NCI-H2196 (cell line): Measurements from ENCODE around the gene RGS10.

Experiments
- DNase-seq: peaks from one replicate; lab custom pipeline; 2025; ENCODE audit not compliant: unreplicated experiment; lab: John Stamatoyannopoulos, UW

The RGS10 gene

DNA sequence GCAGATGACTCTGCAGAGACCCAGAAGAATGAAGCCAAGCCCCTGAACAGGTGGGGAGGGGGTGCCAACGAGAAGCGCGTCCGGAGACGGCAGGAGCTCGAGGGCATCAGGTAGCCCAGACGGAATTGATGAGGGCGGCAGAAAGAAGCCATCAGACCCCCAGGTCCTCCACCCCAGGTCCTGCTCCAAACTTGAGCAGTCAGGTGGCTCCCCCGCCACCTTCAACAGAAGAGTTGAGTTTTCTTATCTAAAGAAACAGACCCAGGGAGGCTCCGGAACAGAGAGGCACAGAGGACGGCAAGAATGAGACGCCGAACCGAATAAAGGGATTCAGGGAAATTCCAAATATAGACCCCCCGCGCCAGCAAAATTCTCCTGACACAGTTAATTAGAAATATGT lies 22.2 kb downstream of the RGS10 start:
- DNase-seq, result no peak

DNA sequence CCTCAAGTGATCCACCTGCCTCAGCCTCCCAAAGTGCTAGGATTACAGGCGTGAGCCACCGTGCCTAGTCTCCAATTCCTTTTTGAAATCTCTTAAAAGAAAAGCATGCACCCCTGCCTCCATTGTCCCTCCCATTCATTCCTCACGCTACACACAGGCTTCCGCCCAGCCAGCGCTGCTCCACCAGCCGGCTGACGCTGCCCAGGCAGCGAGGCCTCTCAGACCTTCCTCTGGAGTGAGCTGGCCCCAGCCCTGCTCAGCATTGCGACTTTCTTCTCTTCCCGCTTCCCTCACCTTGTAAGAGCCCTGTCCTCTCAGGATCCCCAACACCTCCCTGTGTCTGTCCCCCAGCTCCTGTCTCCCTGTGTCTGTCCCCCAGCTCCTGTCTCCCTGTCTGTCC lies 23.6 kb downstream of the RGS10 start:
- DNase-seq, result no peak

DNA sequence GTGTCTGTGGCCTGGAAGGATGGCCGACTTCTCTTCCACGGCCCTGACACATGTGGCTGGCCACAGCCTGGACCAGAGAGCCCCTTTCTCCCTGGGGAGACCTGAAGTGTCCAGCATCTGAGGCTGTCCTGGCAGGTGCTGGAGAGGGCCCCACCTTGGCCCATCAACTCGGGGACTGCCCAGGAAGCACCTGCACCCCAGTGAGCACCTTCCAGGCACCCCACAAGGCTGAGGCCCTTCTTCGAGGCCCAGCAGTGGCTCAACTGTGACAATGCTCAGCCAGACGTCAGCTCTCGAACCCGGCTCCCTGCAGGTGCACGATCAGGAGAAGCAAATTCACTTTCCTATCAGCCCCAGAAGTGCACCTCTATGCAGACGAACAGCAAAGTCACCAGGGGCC lies 24.3 kb downstream of the RGS10 start:
- no peak for DNase-seq

DNA sequence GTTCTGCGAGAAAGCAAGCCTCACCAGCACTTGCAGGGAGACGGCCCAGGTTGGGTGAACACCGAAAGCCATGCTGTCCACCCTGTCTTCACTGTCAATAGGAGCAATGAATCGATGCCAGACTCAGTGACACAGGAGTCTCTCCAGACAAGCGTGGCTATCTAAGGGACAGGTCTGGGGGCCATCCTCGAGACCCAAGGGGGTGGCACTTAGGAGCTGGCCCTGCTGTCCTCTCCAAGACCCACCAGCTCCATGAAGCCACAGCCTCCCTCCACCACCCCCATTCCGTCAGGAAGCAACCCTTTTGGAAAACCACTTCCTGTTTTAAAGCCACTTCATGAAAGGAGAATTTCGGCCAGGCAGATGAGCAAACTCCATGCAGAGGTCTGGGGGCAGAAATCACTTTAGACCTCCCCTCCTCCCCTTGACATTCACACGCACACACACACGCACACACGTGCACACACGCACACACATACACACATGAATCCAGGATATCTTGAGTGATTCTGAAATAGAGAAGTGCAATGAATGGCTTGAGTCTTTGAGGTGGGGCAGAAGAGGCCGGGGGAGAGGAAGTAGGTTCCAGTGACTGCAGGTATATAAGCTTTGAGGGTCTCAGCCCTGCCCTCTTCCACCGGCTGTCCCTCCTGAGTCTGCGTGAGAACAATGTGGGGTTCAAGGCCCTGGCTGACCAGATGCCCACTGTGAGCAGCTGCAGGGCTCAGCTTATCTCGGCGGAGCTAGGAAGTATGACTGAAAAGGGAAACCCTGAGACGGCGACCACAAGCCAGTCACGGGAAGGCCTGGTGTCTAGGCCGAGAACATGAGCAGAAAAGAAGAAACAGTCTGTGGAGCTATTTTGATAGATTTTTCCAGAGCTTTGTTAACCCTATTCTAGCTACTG lies 25.0 kb downstream of the RGS10 start:
- DNase-seq, result no peak

DNA sequence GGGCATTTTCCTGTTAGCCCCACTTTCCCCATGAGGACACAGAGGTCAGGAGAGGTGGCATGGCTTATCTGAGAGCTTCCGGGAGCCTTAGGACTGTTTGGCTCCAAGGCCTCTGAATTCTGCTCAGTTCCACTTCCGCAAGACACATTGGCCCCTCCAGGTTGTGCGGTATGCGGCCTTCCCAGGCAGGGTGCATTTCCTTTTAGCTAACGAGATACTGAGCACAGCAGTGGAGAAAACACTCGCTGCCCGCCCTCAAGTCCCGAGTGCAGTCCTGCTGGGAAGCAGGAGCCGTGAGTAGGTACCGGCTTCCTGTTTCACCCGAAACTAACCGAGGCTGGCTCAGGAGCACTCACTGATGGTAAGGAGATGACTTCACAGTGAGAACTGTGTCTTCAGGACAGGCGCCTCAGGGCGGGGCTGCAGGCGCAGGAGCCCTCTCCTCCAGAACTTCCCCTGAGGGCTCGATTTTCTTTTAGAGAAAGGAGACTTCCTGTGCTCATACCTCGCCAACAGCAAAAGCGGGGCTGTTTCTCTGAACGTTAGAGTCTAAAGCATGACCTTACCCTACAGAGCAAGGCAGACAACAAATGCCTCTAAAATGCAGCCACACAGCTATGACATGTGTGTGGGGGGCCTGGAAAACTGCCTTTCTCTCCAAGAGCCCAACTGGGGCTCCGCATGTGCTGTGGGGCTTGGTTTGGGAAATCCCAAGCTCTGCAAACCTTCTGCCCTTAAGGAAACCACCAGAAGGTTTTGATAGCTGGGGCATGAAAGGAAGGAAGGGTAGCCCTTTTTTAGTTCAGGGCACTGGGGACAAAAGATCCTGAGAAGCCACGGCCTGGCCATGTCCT lies 25.9 kb downstream of the RGS10 start:
- DNase-seq, result no peak

DNA sequence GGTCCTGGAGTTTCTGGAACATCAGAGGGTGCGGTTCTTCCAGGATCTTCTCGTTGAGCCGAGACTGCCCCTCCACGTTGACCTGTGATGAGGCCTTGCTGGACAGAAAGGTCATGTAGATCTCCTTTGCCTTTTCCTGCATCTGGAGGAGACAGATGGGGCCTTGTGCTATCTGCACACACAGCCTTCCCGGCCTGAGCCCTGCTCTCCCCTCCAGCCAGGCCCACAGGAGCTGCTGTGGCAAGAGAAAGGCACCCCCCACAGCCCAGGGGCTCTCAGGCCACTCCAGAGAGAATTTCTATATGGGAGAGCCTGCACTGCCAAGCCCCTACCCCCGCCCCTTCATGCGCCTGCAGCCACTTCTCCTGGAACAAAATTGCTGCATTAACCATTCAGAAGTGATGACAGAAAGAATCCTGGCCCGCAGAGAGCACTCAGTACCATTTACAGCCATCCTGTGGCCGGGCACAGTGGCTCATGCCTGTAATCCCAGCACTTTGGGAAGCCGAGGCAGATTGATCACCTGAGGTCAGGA lies 26.9 kb downstream of the RGS10 start:
- no peak for DNase-seq

DNA sequence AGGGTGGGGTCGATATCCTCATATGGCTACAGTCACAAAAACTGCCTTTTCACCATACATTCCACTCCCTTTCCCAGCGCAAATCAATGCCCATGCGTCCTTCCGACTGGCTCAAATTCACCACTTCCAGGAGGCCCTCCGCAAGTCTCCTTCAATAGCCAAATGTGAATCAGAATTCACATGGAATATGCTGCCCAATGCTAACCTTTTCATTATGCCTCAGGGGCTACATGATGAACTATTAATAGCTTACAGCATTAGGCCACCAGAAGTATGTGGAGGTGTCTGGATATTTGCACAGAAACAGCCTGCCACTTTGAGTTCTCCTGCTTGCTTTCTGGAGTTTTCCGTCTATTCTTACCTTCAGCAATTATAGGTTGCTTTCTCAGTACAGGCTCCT lies 27.7 kb downstream of the RGS10 start:
- no peak for DNase-seq

DNA sequence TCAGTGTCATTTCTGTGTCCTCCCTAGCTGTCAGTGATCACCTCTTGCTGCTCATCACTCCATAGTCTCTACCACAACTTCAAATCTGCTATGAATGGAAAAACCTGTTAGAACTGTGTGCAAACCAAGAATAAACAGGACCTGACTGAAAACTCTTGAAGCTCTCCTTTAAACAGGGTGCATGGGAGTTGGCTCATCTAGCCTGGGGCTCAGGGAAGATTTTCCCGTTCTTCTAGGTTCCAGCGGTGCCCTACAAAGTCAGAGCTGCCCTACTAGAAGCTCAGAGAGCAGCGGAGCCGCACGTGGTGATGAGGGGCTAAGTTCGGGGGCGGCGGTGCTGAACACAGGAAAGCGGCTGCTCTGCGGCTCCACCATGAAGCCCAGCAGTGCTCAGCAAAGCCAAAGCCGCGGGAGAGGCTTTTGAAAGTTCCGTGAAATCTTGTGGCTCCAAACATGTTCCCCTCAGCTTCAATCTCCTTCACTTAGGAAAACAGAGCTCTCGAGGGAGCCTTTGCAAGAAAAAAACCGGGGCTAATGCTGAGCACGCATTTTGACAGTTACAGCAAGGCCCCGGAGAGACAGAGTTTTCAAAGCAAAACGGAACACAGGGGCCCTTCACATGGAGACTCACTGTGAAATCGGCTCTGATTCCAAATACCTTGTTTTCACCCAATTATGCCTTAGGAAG lies 30.5 kb downstream of the RGS10 start:
- no peak for DNase-seq

DNA sequence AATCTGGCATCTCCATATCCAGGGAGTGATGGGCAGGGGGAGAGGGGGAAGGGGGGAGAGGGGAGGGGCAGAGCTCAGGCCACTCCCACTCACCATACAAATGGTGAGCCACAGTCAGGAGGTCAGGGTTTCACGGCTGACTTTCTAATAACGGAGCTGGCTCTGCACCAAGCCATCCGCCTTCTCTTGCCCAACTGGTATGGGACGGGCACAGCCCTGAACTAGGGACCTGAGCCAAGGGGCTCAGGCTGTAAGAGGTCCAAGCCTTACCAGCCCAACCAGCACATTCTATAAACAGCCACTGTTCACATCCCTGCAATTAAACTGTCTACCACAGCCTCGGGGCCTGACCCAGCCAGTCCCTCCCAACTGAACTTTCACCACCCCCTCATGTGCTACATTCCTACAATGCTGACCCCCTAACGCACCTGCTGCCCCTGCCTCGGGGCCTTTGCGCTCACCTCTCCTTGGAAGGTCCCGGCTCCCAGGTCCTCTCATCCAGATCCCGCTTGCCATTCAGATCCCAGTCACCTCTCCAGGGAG lies 32.5 kb downstream of the RGS10 start:
- no peak for DNase-seq

DNA sequence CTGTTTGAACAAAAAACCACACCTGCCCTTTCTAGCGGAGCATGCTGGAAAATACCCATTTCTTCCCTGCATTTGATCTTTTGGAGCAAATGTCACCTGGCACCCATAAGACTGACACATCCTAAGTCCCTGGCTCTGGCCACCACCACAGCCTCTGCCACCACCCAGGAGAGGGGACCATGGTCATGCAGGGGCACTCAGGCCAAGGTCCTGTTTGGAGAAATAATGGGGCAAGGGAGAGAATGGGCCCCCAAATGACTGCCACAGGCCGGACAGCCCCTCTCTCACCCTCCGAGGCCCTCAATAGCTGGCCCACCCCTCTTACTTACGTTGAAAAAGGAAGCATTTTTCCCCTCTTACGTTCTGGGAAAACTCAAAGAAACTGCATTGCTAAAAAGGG lies 35.4 kb downstream of the RGS10 start:
- DNase-seq, result no peak

DNA sequence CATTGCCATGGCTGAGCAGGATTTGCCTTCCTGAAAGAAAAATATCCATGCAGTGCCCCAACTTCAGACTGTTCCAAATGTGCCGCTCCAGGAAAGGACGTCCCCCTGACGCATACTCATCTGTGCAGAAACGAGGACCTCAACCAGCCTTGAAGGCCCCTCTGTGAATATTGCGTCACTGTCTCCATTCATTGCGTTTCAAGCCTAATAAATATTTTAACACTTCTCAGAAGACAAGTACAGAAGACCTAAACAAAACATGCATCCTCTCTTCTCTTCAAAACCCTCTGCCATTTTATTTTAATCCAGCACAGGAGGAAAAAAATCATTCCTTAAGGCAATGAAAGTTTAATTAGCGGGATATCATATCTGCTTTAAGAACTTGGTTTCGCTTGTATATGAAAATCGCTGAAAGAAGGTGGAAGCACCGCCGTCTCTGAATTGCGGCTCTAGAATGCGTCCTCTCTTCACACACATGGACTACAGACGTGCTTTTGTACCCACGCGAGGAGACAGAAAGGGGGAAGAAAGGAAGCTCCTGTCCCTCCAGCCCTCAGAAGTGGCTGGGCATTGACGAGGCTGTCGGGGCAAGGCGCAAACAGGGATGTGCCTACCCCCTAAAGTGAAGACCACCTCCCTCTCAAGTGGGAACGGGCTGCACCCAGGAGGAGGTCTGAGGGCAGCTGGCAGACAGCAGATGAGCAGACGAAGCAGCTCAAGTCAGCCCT lies 36.8 kb downstream of the RGS10 start:
- no peak for DNase-seq

DNA sequence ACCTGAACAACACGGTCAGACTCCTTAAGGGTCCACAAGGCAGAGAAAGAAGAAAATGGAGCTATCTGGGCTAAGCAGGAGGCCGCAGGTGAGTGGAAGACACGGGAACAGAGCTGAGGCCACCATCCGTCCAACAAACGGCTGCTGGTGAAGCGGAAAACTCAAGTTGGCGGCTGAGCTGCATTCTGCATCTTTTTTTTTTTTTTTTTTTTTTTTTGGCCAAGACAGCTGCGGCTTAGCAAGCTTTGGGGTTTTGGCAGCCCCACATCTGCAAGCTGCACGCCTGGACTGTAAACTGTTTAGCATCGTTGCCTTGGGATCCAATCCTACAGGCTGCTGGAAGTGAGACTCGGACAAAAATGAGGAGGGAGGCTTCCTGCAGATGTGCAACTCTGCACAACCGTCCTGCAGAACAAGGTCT lies 37.4 kb downstream of the RGS10 start:
- no peak for DNase-seq

DNA sequence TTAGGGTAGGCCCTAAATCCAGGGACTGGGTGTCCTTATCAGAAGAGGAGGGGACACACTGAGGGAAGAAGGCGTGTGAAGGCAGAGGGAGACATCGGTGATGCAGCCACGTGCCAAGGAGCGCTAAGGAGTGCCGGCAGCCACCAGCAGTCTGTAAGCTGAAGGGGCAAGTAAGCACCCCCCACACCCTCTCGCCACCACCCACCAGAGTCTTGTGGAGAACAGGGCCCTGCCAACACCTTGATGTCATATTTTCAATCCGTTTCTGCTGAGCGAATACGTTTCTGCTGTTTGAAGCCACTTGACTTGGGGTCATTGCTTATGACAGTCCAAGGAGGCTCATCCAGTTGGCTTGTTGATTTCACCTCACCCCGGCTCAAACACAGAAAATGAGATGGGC lies 37.9 kb downstream of the RGS10 start:
- no peak for DNase-seq

DNA sequence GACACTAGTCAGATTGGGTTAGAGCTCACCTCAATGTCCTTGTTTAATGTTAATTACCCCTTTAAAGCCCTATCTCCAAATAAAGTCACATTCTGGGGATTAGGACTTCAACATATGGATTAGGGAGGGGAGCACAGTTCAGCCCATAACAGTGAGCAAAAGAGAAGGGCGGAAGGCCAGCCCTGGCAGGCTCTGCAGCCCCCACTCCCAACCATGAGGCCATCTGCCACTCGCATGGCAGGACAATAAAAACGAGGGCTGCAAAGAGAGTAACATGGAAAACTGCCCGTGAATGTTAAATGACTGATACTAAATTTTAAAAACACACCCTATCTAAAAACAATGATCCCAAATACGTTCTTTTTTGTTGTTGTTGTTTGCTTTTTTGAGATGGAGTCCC lies 38.7 kb downstream of the RGS10 start:
- DNase-seq, result no peak

DNA sequence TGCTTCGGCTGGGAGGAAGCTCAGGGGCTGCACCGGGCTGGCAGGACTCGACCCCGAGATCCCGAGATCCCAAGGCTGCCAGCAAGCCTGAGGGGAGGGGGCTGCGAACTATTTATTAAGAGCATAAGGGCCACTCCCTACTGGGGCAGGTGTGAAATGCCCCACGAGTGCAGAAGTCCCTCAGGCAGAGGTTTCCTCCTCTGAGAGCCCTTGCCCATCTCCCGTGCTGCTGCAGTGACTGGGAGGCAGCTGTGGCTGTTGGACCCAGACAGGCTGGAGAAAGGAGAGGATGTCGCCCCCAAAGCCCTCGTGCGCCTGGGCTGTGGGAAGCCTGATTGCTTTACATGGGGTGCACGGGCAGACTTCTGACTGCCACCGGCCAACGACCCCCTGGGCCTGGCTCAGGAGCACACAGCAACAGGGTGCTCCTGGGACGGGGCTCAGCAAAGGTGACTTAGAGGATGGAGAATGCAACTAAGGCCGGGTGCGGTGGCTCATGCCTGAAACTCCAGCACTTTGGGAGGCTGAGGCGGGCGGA lies 39.8 kb downstream of the RGS10 start:
- no peak for DNase-seq

DNA sequence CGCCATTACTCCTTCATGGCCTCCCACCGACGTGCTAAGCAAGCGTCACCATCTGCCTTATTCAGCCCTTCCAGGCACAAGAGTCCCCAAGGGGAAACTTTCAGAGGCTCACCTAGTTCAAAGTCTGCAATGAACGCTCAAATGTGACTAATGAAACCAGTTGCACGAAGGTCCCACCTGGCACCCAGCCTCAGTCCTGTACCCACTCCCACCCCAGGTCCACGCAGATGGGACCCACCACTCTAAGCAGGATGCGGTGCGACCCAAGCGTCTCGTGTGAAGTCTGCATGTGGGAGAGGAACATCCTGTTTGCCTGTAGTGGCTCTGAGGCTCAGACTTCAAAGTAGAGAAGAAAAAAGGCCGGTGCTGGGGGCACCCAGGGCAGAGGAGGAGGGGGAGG lies 40.3 kb downstream of the RGS10 start:
- DNase-seq, result no peak

DNA sequence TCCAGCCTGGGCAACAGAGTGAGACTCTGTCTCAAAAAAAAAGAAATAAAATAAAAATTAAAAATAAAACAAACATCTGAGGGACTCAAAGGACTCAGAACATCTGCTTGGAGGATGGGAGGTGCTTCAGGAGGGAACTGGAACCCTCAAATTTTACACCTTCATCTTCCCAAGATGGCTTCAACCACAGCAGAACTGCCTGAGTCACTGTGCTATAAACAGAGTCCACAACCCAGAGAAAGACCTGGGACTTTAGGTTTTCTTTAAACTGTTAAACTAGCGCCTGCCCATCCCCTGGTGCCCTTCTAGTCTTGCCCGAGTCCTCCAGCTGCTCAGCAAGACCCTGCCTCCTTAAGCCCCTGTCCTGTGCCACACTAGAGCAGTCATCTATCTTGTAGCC lies 40.8 kb downstream of the RGS10 start:
- no peak for DNase-seq

DNA sequence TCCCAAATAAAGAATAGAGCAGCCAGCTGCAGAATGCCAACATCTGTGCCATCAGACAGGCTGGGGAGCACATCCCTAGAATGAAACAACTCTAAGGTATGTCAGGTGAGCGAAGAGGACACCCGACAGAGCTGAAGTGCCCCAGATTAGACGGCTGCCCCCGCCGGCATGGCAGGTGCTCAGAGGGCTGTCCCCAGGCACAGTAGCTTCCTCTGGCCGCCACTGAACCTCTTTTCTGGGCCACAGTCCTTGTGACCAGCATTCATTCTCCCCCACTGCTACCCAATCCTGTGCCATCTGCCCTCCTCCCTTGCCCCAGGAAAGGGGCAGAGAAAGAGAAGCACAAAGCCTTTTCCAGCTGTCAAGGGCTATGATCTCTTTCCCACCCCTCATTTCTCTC lies 41.7 kb downstream of the RGS10 start:
- no peak for DNase-seq

DNA sequence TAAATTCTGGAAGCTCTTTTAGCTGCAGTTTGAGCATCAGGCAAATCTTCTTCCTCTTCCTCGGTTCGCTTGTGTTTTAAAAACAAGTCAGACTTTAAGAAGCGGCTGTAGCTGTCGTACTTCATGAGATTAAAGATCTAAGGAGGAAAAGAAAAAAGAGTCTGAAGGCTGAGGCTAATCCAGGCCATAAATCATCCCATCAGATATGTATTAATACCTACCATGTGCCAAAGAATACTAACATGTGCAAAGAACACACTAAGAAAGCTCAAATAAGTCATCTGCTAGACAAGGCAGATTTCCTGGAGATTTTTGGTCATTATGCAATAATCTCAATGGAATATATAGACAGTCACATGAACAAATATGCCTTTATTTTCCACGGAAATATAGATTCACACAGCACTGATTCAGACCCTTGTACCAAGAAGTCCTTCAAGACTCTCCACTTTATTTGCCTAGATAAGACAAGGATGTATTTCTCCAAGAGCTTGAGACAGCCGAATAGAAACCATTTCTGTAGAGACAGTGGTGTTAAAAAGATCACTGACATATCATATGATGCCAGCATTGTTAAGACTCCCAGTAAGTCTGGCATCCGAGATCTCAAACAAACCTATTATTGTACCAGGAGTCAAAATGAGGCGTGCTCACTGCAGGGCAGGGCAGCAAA lies 42.3 kb downstream of the RGS10 start:
- no peak for DNase-seq

DNA sequence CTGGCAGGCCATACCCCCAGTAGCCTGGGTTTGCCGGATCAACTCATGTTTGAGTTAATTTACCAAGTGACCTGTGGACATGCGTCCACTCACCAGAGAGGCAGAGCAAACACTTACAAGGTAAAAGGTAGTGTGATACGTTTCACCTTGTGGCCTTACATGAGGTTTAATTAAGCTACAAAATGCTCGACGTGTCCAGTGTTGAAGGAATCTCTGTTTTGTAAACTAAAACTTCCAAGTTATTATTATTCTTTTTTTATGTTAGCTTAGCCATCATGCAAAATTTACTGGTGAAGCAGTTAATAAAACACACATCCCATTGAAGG lies 42.9 kb downstream of the RGS10 start:
- no peak for DNase-seq
